K562 (cell line): ENCODE results near the gene ZNF460. TPM values are rescaled to one million over a fixed set of nuclear protein-coding genes. Genes with fewer than 3 reads are reported as not detected.
A peak's percentile ranks its signal among the peaks of the same experiment; 100 is the strongest.

ENCODE experiments used
- ARID3B ChIP-seq: fragments of 250-450 bp; sonication (Bioruptor Pico); IDR thresholded peaks from 2 replicates; pipeline ENCODE4 v1.4.0; 2020; ENCODE audit warnings: borderline replicate concordance
- ATF2 ChIP-seq: sonication (generic); formaldehyde crosslinking; IDR thresholded peaks from 2 replicates; pipeline ENCODE4 v1.8.1; 2022; ENCODE audit warnings: missing genetic modification reagents
- CTBP1 ChIP-seq: fragments of 450-650 bp; IDR thresholded peaks from 2 replicates; pipeline ENCODE4 v1.6.1; 2016; ENCODE audit warnings: borderline replicate concordance
- ERF ChIP-seq: fragments of 450-650 bp; formaldehyde crosslinking; IDR thresholded peaks from 2 replicates; pipeline ENCODE4 v1.4.0; 2020; ENCODE audit warnings: mild to moderate bottlenecking, mixed read lengths
- GABPB2 ChIP-seq: fragments of 250-450 bp; sonication (Bioruptor Pico); conservative IDR thresholded peaks from 2 replicates; pipeline ENCODE4 v1.5.1; 2021; ENCODE audit warnings: mild to moderate bottlenecking
- HOXB6 ChIP-seq: fragments of 250-450 bp; sonication (Bioruptor Pico); IDR thresholded peaks from 2 replicates; pipeline ENCODE4 v1.5.1; 2022; ENCODE audit warnings: mild to moderate bottlenecking, borderline replicate concordance
- ILK ChIP-seq: fragments of 450-650 bp; IDR thresholded peaks from 2 replicates; pipeline ENCODE4 v1.6.1; 2016; ENCODE audit warnings: missing genetic modification characterization, low read depth, mild to moderate bottlenecking, missing compliant biosample characterization, moderate library complexity, borderline replicate concordance
- KAT7 ChIP-seq: sonication (generic); formaldehyde crosslinking; IDR thresholded peaks from 2 replicates; pipeline ENCODE4 v1.8.0; 2022; ENCODE audit warnings: missing genetic modification reagents, mild to moderate bottlenecking, borderline replicate concordance
- KLF1 ChIP-seq: fragments of 450-650 bp; IDR thresholded peaks from 2 replicates; pipeline ENCODE4 v1.6.1; 2016; ENCODE audit warnings: missing genetic modification characterization, missing compliant biosample characterization
- MLLT1 ChIP-seq, 2 experiments: fragments of 450-650 bp; IDR thresholded peaks; 2 replicates each; pipeline ENCODE4 v1.6.1; 2016
- MNT ChIP-seq, 2 experiments: fragments of 450-650 bp; conservative IDR thresholded peaks; 2 replicates each; pipeline ENCODE4 v1.6.1; 2017; ENCODE audit warnings: mild to moderate bottlenecking in 2 of 2, moderate library complexity in 2 of 2
- PHB ChIP-seq: fragments of 250-450 bp; sonication (Bioruptor Pico); IDR thresholded peaks from 2 replicates; pipeline ENCODE4 v1.5.0; 2021
- RBM14 ChIP-seq: fragments of 200-400 bp; formaldehyde crosslinking; IDR thresholded peaks from 2 replicates; pipeline ENCODE4 v1.6.1; 2018; ENCODE audit warnings: low read depth, mild to moderate bottlenecking, low read length, moderate library complexity, borderline replicate concordance; ENCODE audit not compliant: insufficient read depth
- RFX1 ChIP-seq: fragments of 450-650 bp; IDR thresholded peaks from 2 replicates; pipeline ENCODE4 v1.6.1; 2016; ENCODE audit warnings: mild to moderate bottlenecking, moderate library complexity
- SIX5 ChIP-seq, 2 experiments: IDR thresholded peaks; 2 replicates each; pipeline ENCODE4 v1.6.1; 2011; ENCODE audit warnings: low read length in 2 of 2, borderline replicate concordance in 1 of 2, low read depth in 1 of 2, mild to moderate bottlenecking in 1 of 2, moderate library complexity in 1 of 2; ENCODE audit not compliant: insufficient read depth in 1 of 2
- SMARCB1 ChIP-seq: IDR thresholded peaks from 2 replicates; pipeline ENCODE4 v1.6.1; 2011; ENCODE audit warnings: improper control_type of control experiment, low read depth; ENCODE audit not compliant: insufficient read length
- TOE1 ChIP-seq, 2 experiments: fragments of 450-650 bp in 1 of 2; sonication (generic) in 1 of 2; formaldehyde crosslinking in 1 of 2; IDR thresholded peaks; 2 replicates each; pipeline versions ENCODE4 v1.7.1 to v1.8.0; 2016 to 2022; ENCODE audit warnings: borderline replicate concordance in 2 of 2, mild to moderate bottlenecking in 2 of 2, antibody characterized with exemption in 1 of 2, inconsistent platforms in 1 of 2, low read depth in 1 of 2, missing genetic modification reagents in 1 of 2, moderate library complexity in 1 of 2
- ZNF143 ChIP-seq: sonication (generic); formaldehyde crosslinking; IDR thresholded peaks from 2 replicates; pipeline ENCODE4 v1.9.0; 2022; ENCODE audit warnings: mild to moderate bottlenecking, missing genetic modification reagents
- ZNF668 ChIP-seq: fragments of 250-450 bp; sonication (Bioruptor Pico); IDR thresholded peaks from 2 replicates; pipeline ENCODE4 v1.8.0; 2022; ENCODE audit warnings: mild to moderate bottlenecking, inconsistent platforms
- ZNF699 ChIP-seq: fragments of 250-450 bp; sonication (Bioruptor Pico); IDR thresholded peaks from 2 replicates; pipeline ENCODE4 v1.8.0; 2021; ENCODE audit warnings: mild to moderate bottlenecking, moderate library complexity; ENCODE audit not compliant: insufficient replicate concordance
- polyA plus RNA-seq, 8 experiments: library from polyadenylated mRNA; depleted of rRNA in 4 of 8; stranded (reverse) in 5 of 8; unstranded in 3 of 8; fragments of >200 nt; fragmentation: Nextera tagmentation in 2 of 8; fragmentation: Illumina TruSeq in 1 of 8; extraction: Ambion mirVana in 2 of 8; extraction: Trizol in 1 of 8; gene quantifications; 2 replicates each; pipeline versions ENCODE4 v1.2.1 to v1.2.3, GENCODE V29; 2011 to 2014; ENCODE audit warnings: inconsistent platforms in 1 of 8, missing spikeins in 1 of 8
- total RNA-seq, 7 experiments: library from RNA; depleted of rRNA in 6 of 7; stranded (reverse); fragments of >200 nt in 6 of 7; fragmentation: Illumina TruSeq in 2 of 7; extraction: Trizol in 2 of 7; gene quantifications; 2 replicates each; pipeline versions ENCODE4 v1.2.1 to v1.2.3, GENCODE V29; 2011 to 2021; ENCODE audit warnings: low replicate concordance in 1 of 7

The ZNF460 gene
- total and polyA plus RNA-seq, 9 of the 15 experiments (the other 6 are each of a cell fraction or from before 2014, with no cell fraction given), result 0.45 to 36.2 (median 16.6) TPM

GRCh38 chr19:57320180-57321084 is 40.1 kb downstream of the ZNF460 start, which contains the start of gene ZNF543 (continued):
- TF ChIP-seq ATF2 (CRISPR knock-in tag), result peak; percentile 82; the same call in 1 of the 2 replicates
- TF ChIP-seq ARID3B (CRISPR knock-in tag), result no peak
- TF ChIP-seq MLLT1 (IDR thresholded peaks at IDR 0.05), result no peak
- no peak for TF ChIP-seq TOE1 (IDR thresholded peaks at IDR 0.05; ENCODE audit: borderline replicate concordance)
- no peak for TF ChIP-seq TOE1 (CRISPR knock-in tag; IDR thresholded peaks at IDR 0.05; ENCODE audit: borderline replicate concordance, low read depth)
- TF ChIP-seq ERF (CRISPR knock-in tag), result 0 out of 2 replicates have a peak, but pooled peaks have one; percentile 73
- no peak for TF ChIP-seq HOXB6 (CRISPR knock-in tag)
- no peak for TF ChIP-seq KLF1 (tag)
- no peak for TF ChIP-seq RBM14
- no peak for TF ChIP-seq RFX1
- TF ChIP-seq MNT (conservative IDR thresholded peaks at IDR 0.05), result peak in 1 of 2 experiments; percentile 63; a peak in 2 of 4 replicates
- no peak for TF ChIP-seq GABPB2
- TF ChIP-seq ZNF668, result no peak
- no peak for TF ChIP-seq ILK (tag)
- no peak for TF ChIP-seq SIX5 (IDR thresholded peaks at IDR 0.05; ENCODE audit: borderline replicate concordance in 1 of 2, insufficient read depth in 1 of 2, low read depth in 1 of 2, low read length in 2 of 2)
- TF ChIP-seq SMARCB1, result no peak
- TF ChIP-seq CTBP1, result no peak
- 0 out of 2 replicates have a peak, but pooled peaks have one; percentile 42 for TF ChIP-seq KAT7 (CRISPR knock-in tag)
- TF ChIP-seq ZNF699 (CRISPR knock-in tag), result no peak
- TF ChIP-seq ZNF143 (CRISPR knock-in tag), result no peak
- no peak for TF ChIP-seq PHB (CRISPR knock-in tag)
